ENCODE data around the gene KRTAP5-8.
"Not testable (repeated sequence)": the region's sequence is repeated elsewhere in the genome, so short reads cannot be mapped to it uniquely, and the experiment has no call there.

KRTAP5-8 gene

GRCh38 chr11:71544525-71545214, 6.8 kb downstream of the KRTAP5-8 start:
- FAIRE-seq, result no peak

GRCh38 chr11:71545405-71545966, 7.7 kb downstream of the KRTAP5-8 start:
- no peak for FAIRE-seq

- no peak for FAIRE-seq
These were observed 10.3 kb downstream of the KRTAP5-8 start, which contains the start of gene KRTAP5-9 for GRCh38 chr11:71548120-71548519. Gene KRTAP5-9, plus strand, starts transcription at chr11:71548420. Its CDS starts 238 bp downstream, at chr11:71548658.

- FAIRE-seq, result no peak
These were observed 10.9 kb downstream of the KRTAP5-8 start for GRCh38 chr11:71548716-71549151.

- FAIRE-seq, result no peak
These were observed 13.9 kb downstream of the KRTAP5-8 start for GRCh38 chr11:71551711-71552110.

- no peak for FAIRE-seq
These were observed 17.2 kb downstream of the KRTAP5-8 start for GRCh38 chr11:71554996-71555395.

GRCh38 chr11:71555508-71555907, 17.7 kb downstream of the KRTAP5-8 start:
- FAIRE-seq, result no peak

GRCh38 chr11:71556018-71556417, 18.2 kb downstream of the KRTAP5-8 start:
- no peak for FAIRE-seq

- no peak for FAIRE-seq
These were observed 19.4 kb downstream of the KRTAP5-8 start for GRCh38 chr11:71557257-71557656.

- no peak for FAIRE-seq
These were observed 21.2 kb downstream of the KRTAP5-8 start for GRCh38 chr11:71558996-71559395.

- no peak for FAIRE-seq
These were observed 24.3 kb downstream of the KRTAP5-8 start for GRCh38 chr11:71562120-71562519.

GRCh38 chr11:71563406-71563805, 25.6 kb downstream of the KRTAP5-8 start:
- no peak for FAIRE-seq

GRCh38 chr11:71564430-71564829, 26.6 kb downstream of the KRTAP5-8 start:
- FAIRE-seq, result no peak

GRCh38 chr11:71565263-71565662, 27.4 kb downstream of the KRTAP5-8 start, which contains the start of gene KRTAP5-10:
Gene KRTAP5-10, plus strand, starts transcription at chr11:71565563. Its CDS starts 25 bp downstream, at chr11:71565588.
- no peak for FAIRE-seq

GRCh38 chr11:71566081-71566620, 28.3 kb downstream of the KRTAP5-8 start:
- FAIRE-seq, result no peak

GRCh38 chr11:71566626-71567599, 29.1 kb downstream of the KRTAP5-8 start:
- not testable (repeated sequence) for FAIRE-seq

- FAIRE-seq, result not testable (repeated sequence)
These were observed 29.8 kb downstream of the KRTAP5-8 start for GRCh38 chr11:71567633-71568032.

GRCh38 chr11:71568704-71569349, 31.0 kb downstream of the KRTAP5-8 start:
- no peak for FAIRE-seq

GRCh38 chr11:71571101-71571850, 33.5 kb downstream of the KRTAP5-8 start:
- not testable (repeated sequence) for FAIRE-seq

GRCh38 chr11:71572811-71573210, 35.0 kb downstream of the KRTAP5-8 start:
- no peak for FAIRE-seq

GRCh38 chr11:71574418-71574817, 36.6 kb downstream of the KRTAP5-8 start:
- FAIRE-seq, result no peak

Measured in islet of Langerhans (tissue), 1 donor.